Measurements from ENCODE around the gene LPO.
A peak's percentile ranks its signal among the peaks of the same experiment; 100 is the strongest.

DNA sequence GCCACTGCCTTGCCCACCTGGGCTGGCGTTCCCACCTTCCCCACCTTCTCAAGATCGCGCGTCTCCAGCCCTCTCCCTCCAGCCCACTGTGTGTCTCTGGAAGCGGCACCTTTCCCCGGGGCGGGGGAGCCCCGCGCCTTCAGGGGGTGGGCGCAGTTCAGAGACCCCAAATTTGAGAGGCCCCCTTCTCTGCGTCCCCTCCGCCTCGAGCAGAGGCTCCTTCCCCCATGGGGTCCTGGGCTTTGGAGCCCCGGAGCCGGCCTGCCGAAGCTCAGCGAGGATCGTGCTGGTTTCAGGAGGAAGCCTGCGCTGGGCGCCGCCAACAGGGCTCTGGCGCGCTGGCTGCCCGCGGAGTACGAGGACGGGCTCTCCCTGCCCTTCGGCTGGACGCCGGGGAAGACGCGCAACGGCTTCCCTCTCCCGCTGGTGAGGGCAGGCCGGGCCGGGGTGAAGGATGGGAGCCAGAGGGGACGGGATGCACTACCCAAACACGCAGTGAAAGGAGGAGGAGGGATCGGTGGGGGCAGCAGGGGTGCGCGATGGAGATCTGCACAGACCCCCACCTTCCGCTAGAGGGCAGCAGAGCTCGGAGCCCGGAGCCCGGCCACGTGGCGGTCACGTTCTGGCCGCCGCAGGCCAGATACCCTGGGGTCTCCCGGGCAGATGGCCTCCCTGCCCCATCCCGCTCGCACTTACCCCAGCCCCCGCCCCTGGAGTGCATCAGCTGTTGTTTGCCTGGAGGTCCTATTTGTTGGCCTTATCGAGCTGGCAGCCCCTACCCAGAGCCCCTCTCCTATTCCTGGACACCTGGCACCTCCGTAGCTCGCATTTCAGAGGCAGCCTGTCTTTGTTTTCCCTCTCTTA, 11.1 kb downstream of the LPO start:
- TF ChIP-seq, protein P1, sequence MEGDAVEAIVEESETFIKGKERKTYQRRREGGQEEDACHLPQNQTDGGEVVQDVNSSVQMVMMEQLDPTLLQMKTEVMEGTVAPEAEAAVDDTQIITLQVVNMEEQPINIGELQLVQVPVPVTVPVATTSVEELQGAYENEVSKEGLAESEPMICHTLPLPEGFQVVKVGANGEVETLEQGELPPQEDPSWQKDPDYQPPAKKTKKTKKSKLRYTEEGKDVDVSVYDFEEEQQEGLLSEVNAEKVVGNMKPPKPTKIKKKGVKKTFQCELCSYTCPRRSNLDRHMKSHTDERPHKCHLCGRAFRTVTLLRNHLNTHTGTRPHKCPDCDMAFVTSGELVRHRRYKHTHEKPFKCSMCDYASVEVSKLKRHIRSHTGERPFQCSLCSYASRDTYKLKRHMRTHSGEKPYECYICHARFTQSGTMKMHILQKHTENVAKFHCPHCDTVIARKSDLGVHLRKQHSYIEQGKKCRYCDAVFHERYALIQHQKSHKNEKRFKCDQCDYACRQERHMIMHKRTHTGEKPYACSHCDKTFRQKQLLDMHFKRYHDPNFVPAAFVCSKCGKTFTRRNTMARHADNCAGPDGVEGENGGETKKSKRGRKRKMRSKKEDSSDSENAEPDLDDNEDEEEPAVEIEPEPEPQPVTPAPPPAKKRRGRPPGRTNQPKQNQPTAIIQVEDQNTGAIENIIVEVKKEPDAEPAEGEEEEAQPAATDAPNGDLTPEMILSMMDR (IDR thresholded peaks at IDR 0.05): peak; percentile 74 to 97 (median 86)
- TF ChIP-seq POLR2A (IDR thresholded peaks at IDR 0.05): no peak

Data from body of pancreas (tissue), 4 donors.